Gastrocnemius medialis (tissue), 4 donors: Measurements from ENCODE around the gene SBSN.

Experiments
- POLR2A ChIP-seq, 2 donors: fragments of 450-650 bp; IDR thresholded peaks; one replicate each; pipeline ENCODE4 v1.6.1; 2017; ENCODE audit warnings: antibody characterized with exemption in 2 of 2, mild to moderate bottlenecking in 2 of 2, moderate library complexity in 2 of 2
- TF ChIP-seq, protein P1 (sequence below), 5 experiments: fragments of 450-650 bp in 3 of 5; fragments of 200-600 bp in 2 of 5; sonication (generic) in 2 of 5; IDR thresholded peaks in 4 of 5; conservative IDR thresholded peaks in 1 of 5; 1 replicate in 4 of 5; 2 replicates in 1 of 5; pipeline ENCODE4 v1.5.1; 2016 to 2019; ENCODE audit warnings: antibody characterized with exemption in 5 of 5, mild to moderate bottlenecking in 3 of 5, moderate library complexity in 3 of 5

DNA sequence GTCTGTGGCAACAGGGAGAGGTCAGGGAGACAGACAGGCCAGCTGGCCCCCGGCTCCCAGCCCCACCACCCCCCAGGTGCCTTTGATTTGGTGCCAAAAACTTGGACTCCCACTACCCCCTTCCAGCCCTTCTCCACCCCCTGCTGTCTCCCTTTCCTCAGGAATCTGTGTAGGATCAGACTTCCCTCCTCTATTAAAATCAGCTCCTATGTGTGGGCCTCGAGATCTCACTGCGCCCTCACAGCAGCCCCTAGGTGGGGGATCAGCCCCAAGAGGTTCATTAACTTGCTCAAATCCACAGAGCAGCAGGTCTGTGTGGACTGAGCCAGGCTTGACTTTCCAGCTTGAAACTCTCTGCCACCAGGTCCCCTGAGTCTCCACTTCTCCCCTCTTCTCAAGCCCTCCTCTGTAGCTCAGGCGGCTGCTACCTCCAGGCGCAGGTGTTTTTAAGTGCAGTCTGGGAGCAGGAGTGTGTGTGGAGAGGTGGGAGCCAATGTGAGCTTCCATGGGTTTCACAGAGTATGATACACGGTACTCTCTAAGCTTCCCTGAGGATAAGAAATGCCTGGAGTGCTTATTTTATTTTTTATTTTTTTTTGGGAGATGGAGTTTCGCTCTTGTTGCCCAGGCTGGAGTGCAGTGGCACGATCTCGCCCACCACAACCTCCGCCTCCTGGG, 6.8 kb upstream of the SBSN start:
- TF ChIP-seq, protein P1, sequence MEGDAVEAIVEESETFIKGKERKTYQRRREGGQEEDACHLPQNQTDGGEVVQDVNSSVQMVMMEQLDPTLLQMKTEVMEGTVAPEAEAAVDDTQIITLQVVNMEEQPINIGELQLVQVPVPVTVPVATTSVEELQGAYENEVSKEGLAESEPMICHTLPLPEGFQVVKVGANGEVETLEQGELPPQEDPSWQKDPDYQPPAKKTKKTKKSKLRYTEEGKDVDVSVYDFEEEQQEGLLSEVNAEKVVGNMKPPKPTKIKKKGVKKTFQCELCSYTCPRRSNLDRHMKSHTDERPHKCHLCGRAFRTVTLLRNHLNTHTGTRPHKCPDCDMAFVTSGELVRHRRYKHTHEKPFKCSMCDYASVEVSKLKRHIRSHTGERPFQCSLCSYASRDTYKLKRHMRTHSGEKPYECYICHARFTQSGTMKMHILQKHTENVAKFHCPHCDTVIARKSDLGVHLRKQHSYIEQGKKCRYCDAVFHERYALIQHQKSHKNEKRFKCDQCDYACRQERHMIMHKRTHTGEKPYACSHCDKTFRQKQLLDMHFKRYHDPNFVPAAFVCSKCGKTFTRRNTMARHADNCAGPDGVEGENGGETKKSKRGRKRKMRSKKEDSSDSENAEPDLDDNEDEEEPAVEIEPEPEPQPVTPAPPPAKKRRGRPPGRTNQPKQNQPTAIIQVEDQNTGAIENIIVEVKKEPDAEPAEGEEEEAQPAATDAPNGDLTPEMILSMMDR (IDR thresholded peaks at IDR 0.05 in 4 of 5, conservative IDR thresholded peaks at IDR 0.05 in 1 of 5): no peak
- no peak for TF ChIP-seq POLR2A (IDR thresholded peaks at IDR 0.05)
